GM23248 (cell line): Measurements from ENCODE around the gene ADH1C. TPM values are rescaled to one million over a fixed set of nuclear protein-coding genes. Genes with fewer than 3 reads are reported as not detected.

ENCODE experiments used
- DNase-seq: peaks from one replicate; pipeline ENCODE4 v3.0.0-alpha.2; 2015
- H2AFZ ChIP-seq: fragments of 200-600 bp; sonication (generic); 2 replicates; pipeline ENCODE4 v1.6.1; 2016; ENCODE audit warnings: antibody characterized with exemption
- H3F3A ChIP-seq: fragments of 200-600 bp; sonication (generic); 2 replicates; pipeline ENCODE4 v1.6.1; 2016; ENCODE audit warnings: mild to moderate bottlenecking, antibody characterized with exemption, mixed run types; ENCODE audit not compliant: insufficient read depth
- H3K27ac ChIP-seq: fragments of 200-600 bp; sonication (generic); 2 replicates; pipeline ENCODE4 v1.5.1; 2016; ENCODE audit warnings: mild to moderate bottlenecking
- H3K27me3 ChIP-seq: fragments of 200-600 bp; sonication (generic); replicated peaks from 2 replicates; pipeline ENCODE4 v1.6.1; 2016; ENCODE audit warnings: mild to moderate bottlenecking; ENCODE audit not compliant: insufficient read depth
- H3K36me3 ChIP-seq: fragments of 200-600 bp; sonication (generic); 2 replicates; pipeline ENCODE4 v1.6.1; 2016; ENCODE audit warnings: low read depth, mild to moderate bottlenecking
- H3K4me1 ChIP-seq: fragments of 200-600 bp; sonication (generic); 2 replicates; pipeline ENCODE4 v1.6.1; 2016; ENCODE audit warnings: mild to moderate bottlenecking; ENCODE audit not compliant: insufficient read depth
- H3K4me2 ChIP-seq: fragments of 200-600 bp; sonication (generic); one replicate; pipeline ENCODE4 v1.6.1; 2016; ENCODE audit warnings: mild to moderate bottlenecking; ENCODE audit not compliant: unreplicated experiment
- H3K4me3 ChIP-seq: fragments of 200-600 bp; sonication (generic); 2 replicates; pipeline ENCODE4 v1.5.1; 2016; ENCODE audit warnings: mild to moderate bottlenecking
- H3K79me2 ChIP-seq: fragments of 200-600 bp; sonication (generic); 2 replicates; pipeline ENCODE4 v1.6.1; 2016; ENCODE audit warnings: mild to moderate bottlenecking; ENCODE audit not compliant: insufficient read depth
- H3K9ac ChIP-seq: fragments of 200-600 bp; sonication (generic); 2 replicates; pipeline ENCODE4 v1.6.1; 2016; ENCODE audit warnings: mild to moderate bottlenecking
- H3K9me2 ChIP-seq: fragments of 200-600 bp; sonication (generic); 2 replicates; pipeline ENCODE4 v1.6.1; 2016; ENCODE audit warnings: mixed run types, mild to moderate bottlenecking, moderate library complexity; ENCODE audit not compliant: insufficient read depth
- H3K9me3 ChIP-seq: fragments of 200-600 bp; sonication (generic); one replicate; pipeline ENCODE4 v1.6.1; 2017; ENCODE audit warnings: low read depth
- H4K20me1 ChIP-seq: fragments of 200-600 bp; sonication (generic); 2 replicates; pipeline ENCODE4 v1.6.0; 2016; ENCODE audit not compliant: insufficient read depth
- EZH2 ChIP-seq: fragments of 200-600 bp; sonication (generic); IDR thresholded peaks from 2 replicates; pipeline ENCODE4 v1.6.1; 2018; ENCODE audit warnings: antibody characterized with exemption, mild to moderate bottlenecking; ENCODE audit not compliant: insufficient read depth, poor library complexity, severe bottlenecking
- EZH2phosphoT487 ChIP-seq: fragments of 200-600 bp; sonication (generic); IDR thresholded peaks from 2 replicates; pipeline ENCODE4 v1.6.1; 2018; ENCODE audit warnings: antibody characterized with exemption, moderate library complexity, mild to moderate bottlenecking, low read depth; ENCODE audit not compliant: insufficient read depth
- WGBS, 2 experiments: methylation state at CpG; one replicate each; pipeline ENCODE4 v1.1.6; 2015 to 2017; ENCODE audit warnings: low lambda C conversion rate in 2 of 2, low coverage in 1 of 2; ENCODE audit errors: missing lambda C conversion rate in 2 of 2; 5-methylcytosine and 5-hydroxymethylcytosine counted together
- in situ Hi-C: fragments of 300-500 bp; cut with MboI; formaldehyde crosslinking; loops from 2 replicates; pipeline ENCODE4 v1.15.0; 2020
- polyA plus RNA-seq: library from polyadenylated mRNA; unstranded; fragments of >200 nt; fragmentation: Nextera tagmentation; extraction: Ambion mirVana; gene quantifications from 2 replicates; pipeline ENCODE4 v1.2.1, GENCODE V29; 2016
- total RNA-seq: library from RNA; depleted of rRNA; stranded (reverse); fragments of >200 nt; shearing (Covaris generic); gene quantifications from 2 replicates; pipeline ENCODE4 v1.2.3, GENCODE V29; 2014; rRNA removed

Gene ADH1C
- total RNA-seq (not detected in 2 replicates), polyA plus RNA-seq (not detected in 2 replicates)

DNA sequence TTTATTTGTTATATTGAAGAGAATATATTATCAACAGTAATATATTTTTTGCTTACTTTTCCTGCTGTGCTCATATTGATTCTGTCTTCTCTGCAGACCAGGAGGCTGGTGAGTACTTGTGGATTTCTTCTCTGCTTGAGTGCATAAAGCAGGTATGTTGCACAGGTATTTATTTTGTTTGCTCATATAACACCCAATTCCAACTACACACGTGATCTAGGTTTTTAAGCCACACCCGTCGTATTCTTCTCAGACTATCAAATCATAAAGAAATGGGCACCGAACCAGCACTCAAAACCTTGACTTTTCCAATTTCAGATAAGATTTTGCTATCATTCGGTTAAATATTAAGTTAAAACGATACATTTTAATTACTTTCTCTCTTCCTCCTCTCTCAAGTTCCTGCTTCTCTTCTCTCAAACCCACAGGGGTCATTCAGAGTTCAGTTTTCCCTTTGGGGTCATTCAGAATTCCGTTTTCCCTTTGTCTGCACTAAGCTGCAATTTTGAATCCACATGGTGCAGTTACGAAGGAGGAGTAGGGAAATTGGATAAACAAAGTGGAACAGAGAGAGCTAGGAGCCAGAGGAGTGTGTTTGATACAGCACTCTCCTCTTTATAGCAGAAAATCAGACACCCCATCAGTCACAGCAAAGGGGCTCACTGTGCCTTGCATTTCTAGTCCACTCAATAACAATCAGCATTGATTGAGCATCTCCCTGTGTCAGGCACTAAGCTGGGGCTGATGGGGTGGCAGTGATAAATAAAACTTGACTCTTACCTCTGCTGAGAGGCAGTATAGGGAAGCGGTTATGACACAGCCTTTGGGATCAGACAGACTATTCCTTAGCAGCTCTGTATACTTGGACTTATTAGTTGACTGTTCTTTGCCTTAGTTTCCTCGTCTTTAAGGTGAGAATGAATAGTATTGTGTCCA, at the start of gene ADH1C:
TSS of gene ADH1C (minus strand) at position 145 of the 936 bp plus-strand sequence. CDS start at position 74, 71 bp downstream.
- no peak within 1 kb of the TSS for H3K4me3 ChIP-seq
- no peak within 1 kb of the TSS for H3K27ac ChIP-seq
- no peaks in the 10 kb centered on the region for H3F3A ChIP-seq
- H3K9me2 ChIP-seq, result no peaks in the 10 kb centered on the region
- DNase-seq, result no peak
- no peak for TF ChIP-seq EZH2
- no peak for TF ChIP-seq EZH2phosphoT487
- H3K4me2 ChIP-seq, result no peak within 1 kb of the TSS
- 0 out of 2 replicates have a peak within 1 kb of the TSS, but pooled peaks have one; percentile 13 for H2AFZ ChIP-seq
- H3K36me3 ChIP-seq, result no peaks in the 10 kb centered on the region
- H3K9me3 ChIP-seq, result no peaks in the 10 kb centered on the region
- no peaks in the 10 kb centered on the region for H3K4me1 ChIP-seq
- H3K9ac ChIP-seq, result no peak within 1 kb of the TSS
- in situ Hi-C loops, result no loop called here
- no peaks in the 10 kb centered on the region for H3K79me2 ChIP-seq
- no peaks in the 10 kb centered on the region for H4K20me1 ChIP-seq
- H3K27me3 ChIP-seq, result no peaks in the 10 kb centered on the region
- WGBS, 2 experiments, result 46 to 47% methylated on average over 10 of the region's 10 CpGs

GRCh38 chr4:99400831-99401230, 48.3 kb upstream of the ADH1C start:
- no peak overlapping the region for H3K4me2 ChIP-seq
- peaks cover 21% of the 10 kb centered on the region for H3F3A ChIP-seq
- H3K27ac ChIP-seq, result no peak overlapping the region
- in situ Hi-C loops, result loop anchor here (10.0 to 25.0 kb wide), 3 partner anchors 196 to 939 kb away; no protein-coding TSS in a partner anchor
- no peaks in the 10 kb centered on the region for H3K36me3 ChIP-seq
- no peaks in the 10 kb centered on the region for H4K20me1 ChIP-seq
- H3K9me3 ChIP-seq, result no peaks in the 10 kb centered on the region
- no peak overlapping the region for H3K9ac ChIP-seq
- H3K4me1 ChIP-seq, result peaks cover 26% of the 10 kb centered on the region
- H3K4me3 ChIP-seq, result no peak overlapping the region
- no peak for TF ChIP-seq EZH2
- no peak for TF ChIP-seq EZH2phosphoT487
- no peaks in the 10 kb centered on the region for H3K27me3 ChIP-seq
- no peaks in the 10 kb centered on the region for H3K9me2 ChIP-seq
- no peak overlapping the region for H2AFZ ChIP-seq
- no peaks in the 10 kb centered on the region for H3K79me2 ChIP-seq
- DNase-seq, result no peak

DNA sequence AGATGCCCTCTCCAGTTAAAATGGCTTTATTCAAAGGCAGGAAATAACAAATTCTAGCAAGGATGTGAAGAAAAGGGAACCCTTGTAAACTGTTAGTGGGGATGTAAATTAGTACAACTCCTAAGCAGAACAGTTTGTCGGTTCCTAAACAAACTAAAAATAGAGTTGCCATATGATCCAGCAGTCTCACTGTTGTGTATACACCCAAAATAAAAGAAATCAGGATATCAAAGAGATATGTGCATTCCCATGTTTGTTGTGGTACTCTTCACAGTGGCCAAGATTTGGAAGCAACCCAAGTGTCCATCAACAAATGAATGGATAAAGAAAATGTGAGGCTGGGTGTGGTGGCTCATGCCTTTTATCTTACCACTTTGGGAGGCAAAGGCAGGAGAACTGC, 46.5 kb upstream of the ADH1C start:
- H3K27ac ChIP-seq, result no peak overlapping the region
- H3K4me1 ChIP-seq, result peaks cover 29% of the 10 kb centered on the region
- H3K4me3 ChIP-seq, result no peak overlapping the region
- H3K9me3 ChIP-seq, result no peaks in the 10 kb centered on the region
- 85 to 92% methylated on average over 1 of the region's 1 CpG for WGBS, 2 experiments
- H3K9ac ChIP-seq, result no peak overlapping the region
- H3F3A ChIP-seq, result peaks cover 20% of the 10 kb centered on the region
- DNase-seq, result no peak
- no peaks in the 10 kb centered on the region for H3K9me2 ChIP-seq
- TF ChIP-seq EZH2phosphoT487, result no peak
- TF ChIP-seq EZH2, result no peak
- H3K4me2 ChIP-seq, result no peak overlapping the region
- H4K20me1 ChIP-seq, result no peaks in the 10 kb centered on the region
- in situ Hi-C loops, result no loop called here
- H3K36me3 ChIP-seq, result no peaks in the 10 kb centered on the region
- no peak overlapping the region for H2AFZ ChIP-seq
- H3K79me2 ChIP-seq, result no peaks in the 10 kb centered on the region
- no peaks in the 10 kb centered on the region for H3K27me3 ChIP-seq

GRCh38 chr4:99395595-99396364, 43.2 kb upstream of the ADH1C start:
- in situ Hi-C loops, result no loop called here
- H3F3A ChIP-seq, result peaks cover 14% of the 10 kb centered on the region
- H2AFZ ChIP-seq, result no peak overlapping the region
- no peak overlapping the region for H3K4me3 ChIP-seq
- no peaks in the 10 kb centered on the region for H4K20me1 ChIP-seq
- no peaks in the 10 kb centered on the region for H3K79me2 ChIP-seq
- peak overlapping the region; percentile 67 for H3K27ac ChIP-seq
- H3K9me3 ChIP-seq, result no peaks in the 10 kb centered on the region
- no peaks in the 10 kb centered on the region for H3K36me3 ChIP-seq
- peak; percentile 68 for DNase-seq
- H3K4me1 ChIP-seq, result peaks cover 20% of the 10 kb centered on the region
- H3K9ac ChIP-seq, result peak overlapping the region; percentile 6; the same call in 1 of the 2 replicates
- H3K9me2 ChIP-seq, result no peaks in the 10 kb centered on the region
- peak overlapping the region; percentile 47 for H3K4me2 ChIP-seq
- TF ChIP-seq EZH2, result no peak
- no peak for TF ChIP-seq EZH2phosphoT487
- no peaks in the 10 kb centered on the region for H3K27me3 ChIP-seq
- 55% methylated on average over 3 of the region's 3 CpGs for WGBS, 2 experiments
